Peyer's patch (tissue), 4 donors: ENCODE data around the gene UST. TPM values are rescaled to one million over a fixed set of nuclear protein-coding genes. Genes with fewer than 3 reads are reported as not detected.
"Not testable (repeated sequence)": the region's sequence is repeated elsewhere in the genome, so short reads cannot be mapped to it uniquely, and the experiment has no call there.

ENCODE experiments used
- DNase-seq, 3 donors: peaks; one replicate each; pipeline ENCODE4 v3.0.0-alpha.2; 2017 to 2019
- H3K27ac ChIP-seq, 4 donors: fragments of 200-600 bp; sonication (generic); one replicate each; pipeline ENCODE4 v1.5.1; 2016 to 2019
- H3K27me3 ChIP-seq, 2 donors: fragments of 200-600 bp; sonication (generic); one replicate each; pipeline ENCODE4 v1.5.1; 2019
- H3K36me3 ChIP-seq, 3 donors: fragments of 200-600 bp; sonication (generic); one replicate each; pipeline ENCODE4 v1.5.1; 2016 to 2019
- H3K4me1 ChIP-seq, 4 donors: fragments of 200-600 bp; sonication (generic); one replicate each; pipeline ENCODE4 v1.5.1; 2016 to 2019
- H3K4me3 ChIP-seq, 4 donors: fragments of 200-600 bp; sonication (generic); 1 replicate in 3 of 4; 2 replicates in 1 of 4; pipeline ENCODE4 v1.5.1; 2016 to 2019; ENCODE audit warnings: mild to moderate bottlenecking in 1 of 4
- H3K9me3 ChIP-seq, 4 donors: fragments of 200-600 bp; sonication (generic); one replicate each; pipeline ENCODE4 v1.5.1; 2016 to 2019; ENCODE audit warnings: mild to moderate bottlenecking in 1 of 4
- CTCF ChIP-seq, 6 experiments: fragments of 450-650 bp in 4 of 6; fragments of 200-600 bp in 2 of 6; sonication (generic) in 1 of 6; IDR thresholded peaks; one replicate each; pipeline ENCODE4 v1.5.1; 2017 to 2019; ENCODE audit warnings: antibody characterized with exemption in 6 of 6, mild to moderate bottlenecking in 3 of 6, moderate library complexity in 1 of 6
- POLR2A ChIP-seq, 2 donors: fragments of 450-650 bp; IDR thresholded peaks; one replicate each; pipeline ENCODE4 v1.5.1; 2017; ENCODE audit warnings: antibody characterized with exemption in 2 of 2, mild to moderate bottlenecking in 2 of 2, moderate library complexity in 2 of 2
- total RNA-seq, 4 donors: library from RNA; depleted of rRNA; stranded (reverse); fragments of >200 nt; gene quantifications; one replicate each; pipeline ENCODE4 v1.1.0, GENCODE V29; 2016

The UST gene
- total RNA-seq, 4 donors from 2014 or later: 3.0 to 37.1 (median 4.6) TPM

DNA sequence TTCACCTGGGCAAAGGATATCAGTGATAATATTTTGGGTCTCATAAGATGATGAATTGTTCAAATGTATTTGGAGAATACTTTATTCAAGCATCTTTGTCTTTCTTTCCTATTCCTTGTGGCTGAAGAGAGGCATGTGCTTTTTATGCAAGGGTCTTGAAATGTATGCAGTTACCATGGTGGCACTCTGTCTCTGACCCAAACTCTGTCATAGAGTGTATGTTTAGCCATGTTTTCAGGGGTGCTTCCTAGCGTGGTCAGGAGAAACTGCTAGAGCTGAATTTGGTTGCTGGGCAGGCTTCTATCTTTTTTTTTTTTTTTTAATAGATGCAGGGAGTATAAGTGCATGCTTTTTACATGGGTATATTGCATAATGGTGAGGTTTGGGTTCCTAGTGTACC lies 15.4 kb downstream of the UST start:
- H3K4me1 ChIP-seq: peaks cover 0 to 25% (median 10%) of the 10 kb centered on the region in 4 donors
- no peaks in the 10 kb centered on the region for H3K36me3 ChIP-seq
- no peaks in the 10 kb centered on the region for H3K9me3 ChIP-seq
- TF ChIP-seq CTCF (IDR thresholded peaks at IDR 0.05) (no peak), POLR2A (IDR thresholded peaks at IDR 0.05) (no peak)
- peak overlapping the region; percentile 72 to 81 (median 76) for H3K27ac ChIP-seq
- no peaks in the 10 kb centered on the region for H3K27me3 ChIP-seq
- DNase-seq: no peak
- H3K4me3 ChIP-seq: no peak overlapping the region

- not testable (repeated sequence) for H3K4me3 ChIP-seq, H3K27me3 ChIP-seq, DNase-seq, H3K9me3 ChIP-seq, H3K36me3 ChIP-seq
- H3K27ac ChIP-seq: peak overlapping the region in 1 of 4 donors; percentile 45
- peaks cover 0 to 18% (median 9%) of the 10 kb centered on the region in 4 donors for H3K4me1 ChIP-seq
Observed at GRCh38 chr6:148764259-148765020, 17.6 kb downstream of the UST start.

DNA sequence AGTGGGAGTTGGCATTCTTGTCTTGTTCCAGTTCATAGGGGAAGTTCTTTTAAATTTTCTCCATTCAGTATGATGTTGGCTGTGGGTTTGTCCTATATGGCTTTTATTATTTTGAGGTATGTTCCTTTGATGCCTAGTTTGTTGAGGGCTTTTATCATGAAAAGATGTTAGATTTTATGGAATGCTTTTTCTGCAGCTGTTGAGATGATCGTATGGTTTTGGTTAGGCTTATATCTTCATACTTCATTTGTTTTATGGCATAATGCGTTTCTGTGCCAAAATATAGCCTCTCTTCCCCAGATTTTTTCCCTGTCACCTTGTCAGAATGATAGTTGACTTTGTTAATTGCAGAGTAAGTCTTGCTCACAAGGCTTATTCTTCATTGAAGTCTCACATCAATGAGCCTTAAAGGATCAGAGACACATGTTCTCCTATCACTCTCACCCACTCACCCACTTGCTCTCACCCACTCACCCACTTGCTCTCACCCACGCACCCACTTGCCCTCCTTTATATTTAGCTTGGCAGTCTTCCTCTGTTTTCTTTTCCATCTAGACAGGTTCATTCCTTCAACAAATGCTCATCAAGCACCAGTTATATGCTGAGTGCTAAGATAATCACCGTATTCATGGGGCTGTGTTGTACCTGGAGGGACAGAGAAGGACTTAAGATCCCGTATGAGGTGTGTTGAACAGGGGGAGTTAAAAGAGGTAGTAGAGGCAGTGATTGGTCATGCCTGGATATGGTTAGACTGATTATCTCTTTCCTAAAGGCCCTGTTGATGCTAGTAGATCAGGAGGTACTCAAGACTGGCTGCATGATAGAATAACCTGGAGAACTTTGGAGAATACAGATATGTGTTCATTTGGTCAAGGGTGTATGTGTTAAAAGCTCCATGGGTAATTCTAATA lies 19.3 kb downstream of the UST start:
- DNase-seq: no peak
- Histone ChIP-seq H3K36me3 (no peaks in the 10 kb centered on the region), H3K27ac (no peak overlapping the region), H3K4me3 (no peak overlapping the region), H3K4me1 (peaks cover 0 to 18% (median 8%) of the 10 kb centered on the region in 4 donors), H3K27me3 (no peaks in the 10 kb centered on the region), H3K9me3 (no peaks in the 10 kb centered on the region)
- no peak for TF ChIP-seq POLR2A (IDR thresholded peaks at IDR 0.05)
- no peak for TF ChIP-seq CTCF (IDR thresholded peaks at IDR 0.05)

GRCh38 chr6:148768646-148769270 lies 21.9 kb downstream of the UST start:
- H3K27me3 ChIP-seq: no peaks in the 10 kb centered on the region
- TF ChIP-seq POLR2A (IDR thresholded peaks at IDR 0.05) (no peak), CTCF (IDR thresholded peaks at IDR 0.05) (no peak)
- no peak overlapping the region for H3K4me3 ChIP-seq

DNA sequence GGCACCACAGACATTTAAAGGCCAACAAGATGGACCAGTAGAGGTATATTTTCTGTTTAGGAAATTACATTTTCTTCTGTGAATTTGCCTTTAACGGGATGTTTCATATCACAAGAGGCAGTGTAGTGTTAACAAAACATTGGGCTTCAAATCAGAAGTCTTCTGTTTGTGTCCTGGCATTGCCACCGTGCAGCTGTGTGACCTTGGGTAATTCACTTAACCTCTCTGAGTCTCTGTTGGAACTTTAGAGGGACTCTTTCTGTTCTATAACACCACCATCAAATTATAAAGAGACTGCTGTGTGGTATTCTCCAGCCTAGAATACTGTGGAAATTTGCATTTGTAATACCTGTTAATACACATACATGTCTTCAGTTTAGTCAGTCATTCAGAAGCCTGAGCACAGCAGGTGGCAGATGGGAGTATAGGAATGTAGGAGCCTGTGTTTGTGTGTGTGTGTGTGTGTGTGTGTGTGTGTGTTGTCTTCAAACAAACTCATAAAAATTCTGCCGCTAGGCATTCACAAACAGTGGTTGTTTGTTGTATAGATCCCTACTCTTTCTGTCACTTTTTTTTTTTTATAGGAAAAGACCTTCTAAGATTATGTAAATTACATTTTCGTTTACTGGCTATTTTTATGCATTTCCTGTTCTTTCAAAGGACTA lies 22.6 kb downstream of the UST start:
- H3K9me3 ChIP-seq: no peaks in the 10 kb centered on the region
- peaks cover 0 to 5% (median 0%) of the 10 kb centered on the region in 4 donors for H3K4me1 ChIP-seq
- H3K27me3 ChIP-seq: no peaks in the 10 kb centered on the region
- no peaks in the 10 kb centered on the region for H3K36me3 ChIP-seq
- no peak overlapping the region for H3K4me3 ChIP-seq
- no peak for DNase-seq
- H3K27ac ChIP-seq: no peak overlapping the region
- TF ChIP-seq CTCF (IDR thresholded peaks at IDR 0.05) (no peak), POLR2A (IDR thresholded peaks at IDR 0.05) (no peak)

More at GRCh38 chr6:148768646-148769270, 21.9 kb downstream of the UST start:
- Histone ChIP-seq H3K36me3 (no peaks in the 10 kb centered on the region), H3K27ac (no peak overlapping the region), H3K4me1 (peaks cover 0 to 5% (median 0%) of the 10 kb centered on the region in 4 donors), H3K9me3 (no peaks in the 10 kb centered on the region)
- DNase-seq: no peak
